ENCODE measurements around the gene TSPEAR. TPM values are rescaled to one million over a fixed set of nuclear protein-coding genes. Genes with fewer than 3 reads are reported as not detected.

The TSPEAR gene
- total RNA-seq, 2 experiments from 2014 or later = not detected

DNA sequence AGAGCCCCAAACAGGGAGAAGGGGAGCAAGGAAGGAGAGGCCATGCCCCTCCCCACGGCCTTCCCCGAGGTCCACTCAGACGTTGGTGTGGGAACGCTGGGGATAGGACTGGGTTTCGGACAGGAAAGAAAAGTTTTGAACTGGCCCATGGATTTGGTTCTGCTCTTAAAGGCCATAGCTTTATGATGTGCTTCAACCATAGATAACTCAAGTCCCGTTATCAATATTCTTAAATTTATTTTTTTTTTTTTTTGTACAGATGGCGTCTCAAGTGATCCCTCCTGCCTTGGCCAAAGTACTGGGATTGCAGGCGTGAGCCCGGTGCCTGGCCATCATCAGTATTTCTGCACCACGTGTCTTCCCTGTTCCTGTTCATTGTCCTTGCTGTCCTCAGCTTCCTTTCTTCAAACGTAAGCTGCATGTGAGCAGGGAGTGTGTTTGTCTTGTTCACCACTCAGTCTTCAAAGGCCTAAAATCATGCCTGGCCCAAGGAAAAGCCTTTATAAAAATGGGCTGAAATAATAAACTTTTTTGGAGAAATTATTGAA, 170.6 kb downstream of the TSPEAR start:
- POLR2A ChIA-PET = interaction anchor here (0.6 kb wide), 1 partner anchor 556 kb away, joined by 6 read pairs; no protein-coding TSS in a partner anchor
- CTCF ChIA-PET = no interaction called here

DNA sequence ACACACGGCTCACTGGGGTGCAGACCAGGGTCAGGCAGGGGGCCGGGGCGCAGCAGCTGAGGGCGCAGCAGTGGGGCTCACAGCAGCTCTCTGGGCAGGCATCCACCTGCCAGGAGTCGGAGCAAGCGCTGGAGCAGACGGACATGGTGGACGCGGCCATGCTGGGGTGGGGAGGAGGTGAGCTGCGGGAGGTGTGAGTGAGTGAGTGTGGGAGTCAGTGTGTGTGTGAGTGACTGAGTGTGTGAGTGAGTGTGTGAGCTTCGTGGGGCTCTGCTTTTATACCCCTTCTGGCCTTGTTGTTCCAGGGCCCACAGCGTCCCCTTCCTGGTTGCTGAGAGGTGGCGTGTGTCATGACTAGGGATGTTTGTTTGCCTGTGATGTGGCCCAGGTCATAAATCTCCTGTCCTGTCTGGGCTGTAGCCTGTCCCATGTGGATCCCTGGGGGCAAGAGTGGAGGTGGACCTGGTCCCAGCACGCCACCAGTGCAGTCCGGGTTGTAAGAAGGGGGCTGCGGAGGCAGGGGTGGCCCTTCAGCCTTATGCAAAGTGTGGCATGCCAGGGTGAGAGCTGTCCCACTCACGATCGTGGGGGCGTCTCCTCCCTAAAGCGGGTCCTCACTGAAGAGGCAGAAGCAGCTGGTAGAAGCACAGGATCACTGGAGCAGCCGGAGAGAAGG, 171.2 kb downstream of the TSPEAR start, which contains the start of gene KRTAP10-1:
Gene KRTAP10-1 (minus strand): TSS at position 205 of the 676 bp plus-strand sequence. CDS start 45 bp downstream, at position 160.
- ChIA-PET POLR2A (interaction anchor here (0.6 kb wide), 1 partner anchor 555 kb away, joined by 6 read pairs; no protein-coding TSS in a partner anchor), CTCF (no interaction called here)

DNA sequence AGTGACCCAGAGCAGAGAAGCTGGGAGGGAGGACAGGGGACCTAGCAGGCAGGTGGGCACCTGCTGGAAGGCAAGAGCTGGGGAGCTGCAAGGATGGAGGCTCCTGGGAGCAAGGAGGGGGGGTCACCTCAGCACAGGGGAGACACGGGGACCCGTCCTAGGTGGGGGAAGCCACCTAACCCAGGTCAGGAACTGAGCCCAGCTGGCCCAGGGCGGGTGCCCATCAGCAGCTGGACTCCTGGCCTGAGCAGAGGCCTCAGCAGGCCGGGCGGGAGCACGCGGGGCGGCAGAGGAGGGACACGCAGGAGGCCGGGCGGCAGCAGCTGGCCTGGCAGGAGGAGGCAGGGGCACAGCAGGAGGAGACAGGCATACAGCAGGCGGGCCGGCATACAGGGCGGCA, 172.3 kb downstream of the TSPEAR start:
- POLR2A ChIA-PET = no interaction called here
- CTCF ChIA-PET = no interaction called here

DNA sequence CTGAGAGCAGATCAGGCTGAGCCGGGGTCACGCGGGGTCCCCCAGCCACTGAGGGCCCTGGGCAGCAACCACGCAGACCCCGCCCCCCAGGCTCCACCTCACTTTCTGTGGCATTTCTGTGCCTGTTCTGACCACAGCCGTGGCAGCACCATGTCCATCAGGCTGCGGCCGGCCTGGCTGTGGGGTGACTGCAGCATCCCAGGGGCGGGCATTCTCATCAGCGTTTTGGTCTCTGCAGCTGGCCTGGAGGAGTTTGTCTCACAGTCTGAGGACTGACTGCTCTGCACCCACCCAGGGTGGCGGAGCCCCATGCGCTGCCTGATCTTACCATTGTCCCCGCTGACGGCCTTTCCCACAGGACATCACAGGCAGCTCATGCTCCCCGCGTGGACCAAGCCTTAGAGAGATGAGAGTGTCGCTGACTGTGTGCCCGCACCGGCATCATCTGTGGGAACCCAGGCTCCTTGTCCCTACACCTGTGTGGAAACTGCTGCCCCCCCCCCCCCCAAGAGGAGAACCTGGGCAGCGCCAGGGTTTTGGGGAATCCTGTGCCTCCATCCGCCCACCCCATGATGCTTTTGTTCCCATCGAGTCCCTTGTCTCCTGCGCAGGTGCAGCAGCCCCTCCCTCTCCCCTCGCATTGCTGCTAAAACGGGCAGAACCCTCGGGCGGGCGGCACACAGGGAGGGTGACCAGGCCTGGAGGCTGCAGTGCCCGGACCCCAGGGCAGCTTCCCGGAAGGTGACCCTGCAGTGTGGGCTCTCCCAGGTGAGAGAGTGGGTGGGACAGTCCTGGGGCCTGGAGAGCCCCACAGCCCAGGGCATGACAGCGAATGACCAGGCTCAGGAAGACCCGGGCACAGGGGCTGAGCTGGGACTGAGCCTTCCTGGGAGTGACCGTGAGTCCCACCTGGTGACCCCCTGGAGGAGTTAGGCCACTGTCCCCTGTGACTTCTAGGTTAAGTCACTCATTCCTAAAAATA, 173.2 kb downstream of the TSPEAR start:
- ChIA-PET POLR2A (no interaction called here), CTCF (no interaction called here)

DNA sequence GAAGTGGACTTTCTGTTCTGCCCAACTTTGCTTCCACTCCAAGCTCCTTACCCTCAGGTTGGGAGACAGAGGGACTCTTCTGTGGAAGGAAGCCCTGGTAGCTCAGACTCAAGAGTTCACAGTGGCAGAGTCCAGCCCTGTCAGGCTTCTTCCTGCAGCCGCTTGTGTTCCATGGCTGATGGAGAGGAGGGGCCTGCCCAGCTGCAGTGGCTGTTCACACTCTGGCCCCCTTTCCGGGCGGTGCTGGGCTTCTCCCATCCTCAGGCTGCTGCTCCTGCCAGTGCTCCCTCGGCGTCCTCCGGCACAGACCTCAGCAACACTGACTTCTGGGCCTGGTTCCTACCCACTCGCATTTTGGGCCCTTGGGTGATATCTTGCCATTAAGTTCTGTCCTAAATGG, 175.4 kb downstream of the TSPEAR start:
- POLR2A ChIA-PET = no interaction called here

DNA sequence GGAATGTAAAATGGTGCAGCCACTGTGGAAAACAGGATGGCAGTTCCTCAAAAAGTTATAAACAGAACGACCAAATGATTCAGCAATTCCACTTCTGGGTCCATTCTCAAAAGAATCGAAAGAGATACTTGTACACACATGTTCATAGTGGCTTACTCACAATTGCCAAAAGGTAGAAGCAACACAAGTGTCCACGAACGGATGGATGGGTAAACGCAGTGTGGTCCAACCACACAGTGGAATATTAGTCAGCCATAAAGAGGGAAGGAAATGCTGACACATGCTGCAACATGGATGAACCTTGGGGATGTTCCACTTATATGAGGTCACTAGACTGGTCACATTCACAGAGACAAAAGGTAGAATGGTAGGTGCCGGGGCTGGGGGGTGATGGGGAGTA, 176.7 kb downstream of the TSPEAR start:
- POLR2A ChIA-PET = no interaction called here

More for the DNA sequence above, 175.4 kb downstream of the TSPEAR start:
- CTCF ChIA-PET = no interaction called here

DNA sequence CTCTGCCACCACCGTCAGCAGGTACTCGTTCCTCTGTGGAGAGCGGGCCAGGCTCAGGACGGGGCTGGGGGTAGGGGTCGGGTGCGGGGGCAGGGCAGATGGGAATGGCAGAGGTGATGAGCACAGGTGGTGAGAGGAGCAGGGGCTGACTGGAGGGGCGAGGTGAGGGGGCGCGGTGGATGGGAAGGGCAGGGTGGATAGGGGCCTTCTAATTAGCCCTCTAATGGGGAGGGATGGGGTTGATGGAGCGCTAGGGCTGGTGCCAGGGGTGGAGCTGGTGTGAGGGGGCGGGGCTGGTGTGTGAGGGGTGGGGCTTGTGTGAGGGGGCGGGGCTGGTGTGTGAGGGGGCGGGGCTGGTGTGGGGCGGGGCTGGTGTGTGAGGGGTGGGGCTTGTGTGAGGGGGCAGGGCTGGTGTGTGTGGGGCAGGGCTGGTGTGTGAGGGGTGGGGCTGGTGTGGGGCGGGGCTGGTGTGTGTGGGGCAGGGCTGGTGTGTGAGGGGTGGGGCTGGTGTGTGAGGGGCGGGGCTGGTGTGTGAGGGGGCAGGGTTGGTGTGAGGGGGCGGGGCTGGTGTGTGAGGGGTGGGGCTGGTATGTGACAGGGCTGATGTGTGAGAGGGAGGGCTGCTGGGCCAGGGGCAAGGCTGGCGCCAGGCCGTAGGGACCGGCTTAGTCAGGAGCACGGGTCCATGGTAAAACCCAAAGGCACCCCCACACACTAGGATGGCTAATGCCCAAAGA, 177.3 kb downstream of the TSPEAR start:
- ChIA-PET POLR2A (no interaction called here), CTCF (no interaction called here)

More for the DNA sequence above, 176.7 kb downstream of the TSPEAR start:
- CTCF ChIA-PET = no interaction called here

DNA sequence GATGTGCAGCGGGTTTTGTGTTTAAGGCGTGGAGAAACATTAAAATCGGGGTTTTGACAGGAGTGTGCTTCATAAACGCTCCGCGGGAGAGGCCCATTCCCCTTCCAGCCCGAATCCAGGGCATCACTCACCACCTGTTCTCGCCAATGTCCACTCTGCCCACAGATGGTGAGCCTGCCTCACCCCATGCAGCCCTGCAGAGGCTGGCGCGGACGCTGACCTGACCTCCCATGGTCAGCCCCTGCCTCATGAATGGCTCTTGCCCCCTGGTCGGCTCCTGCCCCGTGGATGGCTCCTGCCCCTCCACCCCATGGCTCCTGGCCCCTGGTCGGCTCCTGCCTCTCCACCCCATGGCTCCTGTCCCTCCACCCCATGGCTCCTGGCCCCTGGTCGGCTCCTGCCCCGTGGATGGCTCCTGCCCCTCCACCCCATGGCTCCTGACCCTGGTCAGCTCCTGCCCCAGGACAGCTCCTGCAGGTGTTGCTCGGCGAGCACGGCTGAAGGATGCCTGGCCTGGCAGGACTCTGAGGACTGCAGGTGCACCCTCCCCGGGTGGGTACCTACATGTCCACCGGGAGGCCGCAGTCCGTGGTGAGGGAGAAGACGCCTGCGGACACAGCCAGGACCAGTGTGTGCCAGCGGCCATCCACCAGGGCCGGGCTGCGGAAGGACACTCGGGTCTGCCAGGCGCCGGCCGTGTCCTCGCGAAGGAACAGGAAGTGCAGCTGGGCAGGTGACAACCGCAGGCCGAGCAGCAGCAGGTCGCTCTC, 178.1 kb downstream of the TSPEAR start:
- ChIA-PET CTCF (no interaction called here), POLR2A (no interaction called here)

DNA sequence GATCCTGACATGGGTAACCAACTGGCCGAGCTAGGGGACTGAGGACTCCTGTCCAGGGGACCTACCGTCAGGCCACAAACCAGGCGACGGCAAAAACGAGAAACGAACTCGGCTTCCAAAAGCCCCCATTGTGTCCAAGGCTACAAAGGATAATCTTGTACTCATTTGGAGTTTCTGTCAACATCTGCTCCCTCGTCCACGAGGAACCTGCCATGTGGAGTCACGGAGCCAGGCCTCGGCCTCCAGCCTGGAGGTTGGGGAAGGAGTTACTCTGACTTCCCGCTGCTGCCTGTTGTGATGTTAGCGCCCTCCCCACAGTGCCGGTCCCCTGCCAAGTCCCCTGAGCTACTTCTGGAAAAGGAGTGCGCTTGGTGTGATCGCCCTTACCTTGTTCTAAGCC, 178.7 kb downstream of the TSPEAR start:
- POLR2A ChIA-PET = no interaction called here
- CTCF ChIA-PET = no interaction called here

DNA sequence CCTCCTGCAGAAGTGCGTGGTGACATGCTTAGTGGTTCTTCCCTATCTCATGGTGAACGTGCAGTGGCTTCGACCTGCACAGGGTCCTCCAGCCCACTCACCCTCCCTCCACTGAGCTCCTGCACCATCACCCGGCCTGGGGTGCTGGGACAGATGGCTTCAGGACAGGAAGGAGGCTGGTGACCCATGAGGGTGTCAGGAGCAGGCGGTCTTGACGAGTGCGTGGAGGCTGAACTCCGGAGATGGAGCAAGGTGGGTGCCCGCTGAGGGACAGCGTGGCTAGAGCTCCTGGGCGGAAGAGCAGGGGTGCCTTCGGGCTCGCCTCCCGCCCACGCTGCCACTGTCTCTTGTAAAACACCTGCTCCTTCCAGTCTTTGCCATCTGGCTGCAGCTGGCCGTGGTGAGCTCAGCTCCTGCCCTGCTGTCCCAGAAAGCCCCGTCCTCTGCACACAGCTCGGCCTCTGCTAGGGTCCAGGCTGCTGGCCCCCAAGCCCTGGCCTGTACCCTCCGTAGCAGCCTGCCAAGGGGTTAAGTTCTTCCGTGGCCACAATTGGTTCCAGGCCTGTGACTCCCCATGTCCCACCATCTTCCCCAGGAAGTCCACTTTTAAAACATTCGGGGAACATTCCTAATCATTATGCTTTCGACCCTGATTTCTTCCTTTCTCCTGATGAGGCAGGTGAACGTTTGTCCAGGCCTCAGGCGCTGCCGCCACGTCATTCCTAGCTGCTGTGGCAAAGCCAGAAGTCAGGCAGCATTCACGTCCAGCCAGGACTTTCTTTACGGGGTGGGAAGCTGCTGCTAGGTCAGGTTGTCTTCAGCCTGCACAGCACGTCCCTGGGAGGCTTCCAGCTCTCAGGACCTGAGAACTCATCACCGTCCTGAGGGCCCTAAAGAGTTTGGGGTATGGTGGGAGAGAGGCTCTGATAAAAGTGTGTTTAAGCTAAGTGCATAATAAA, 179.5 kb downstream of the TSPEAR start:
- ChIA-PET POLR2A (no interaction called here), CTCF (no interaction called here)

DNA sequence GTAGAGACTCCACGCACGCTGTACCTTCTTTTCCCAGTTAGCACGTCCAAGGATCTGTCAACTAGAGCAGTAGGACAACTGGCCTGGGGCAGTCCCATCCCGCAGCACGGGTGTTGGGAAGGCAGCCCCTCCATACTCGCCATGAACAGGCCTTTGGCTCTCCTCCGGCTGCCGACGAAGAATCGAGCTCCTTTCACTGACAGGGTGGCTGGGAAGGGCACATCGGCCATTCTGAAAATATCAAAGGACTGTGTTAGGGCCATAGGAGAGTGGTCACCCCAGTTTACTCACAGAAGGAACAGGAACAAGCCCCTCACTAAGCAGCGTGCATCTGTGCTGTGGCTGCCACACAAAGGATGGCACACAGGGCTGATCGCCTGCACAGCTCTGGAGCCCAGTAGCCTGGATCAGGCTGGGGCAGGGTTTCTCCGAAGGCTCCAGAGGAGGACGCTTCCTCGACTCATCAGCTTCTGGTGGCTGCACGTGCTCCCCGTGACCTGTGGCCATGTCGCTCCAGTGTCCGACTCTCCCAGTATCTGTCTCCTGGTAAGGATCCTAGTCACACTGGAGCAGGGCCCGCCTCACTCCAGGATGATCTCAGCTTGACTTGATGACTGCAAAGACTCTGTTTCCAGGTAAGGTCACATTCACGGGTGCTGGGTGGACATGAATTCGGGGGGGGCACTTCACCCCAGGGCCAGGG, 180.3 kb downstream of the TSPEAR start:
- POLR2A ChIA-PET = no interaction called here
- CTCF ChIA-PET = no interaction called here

DNA sequence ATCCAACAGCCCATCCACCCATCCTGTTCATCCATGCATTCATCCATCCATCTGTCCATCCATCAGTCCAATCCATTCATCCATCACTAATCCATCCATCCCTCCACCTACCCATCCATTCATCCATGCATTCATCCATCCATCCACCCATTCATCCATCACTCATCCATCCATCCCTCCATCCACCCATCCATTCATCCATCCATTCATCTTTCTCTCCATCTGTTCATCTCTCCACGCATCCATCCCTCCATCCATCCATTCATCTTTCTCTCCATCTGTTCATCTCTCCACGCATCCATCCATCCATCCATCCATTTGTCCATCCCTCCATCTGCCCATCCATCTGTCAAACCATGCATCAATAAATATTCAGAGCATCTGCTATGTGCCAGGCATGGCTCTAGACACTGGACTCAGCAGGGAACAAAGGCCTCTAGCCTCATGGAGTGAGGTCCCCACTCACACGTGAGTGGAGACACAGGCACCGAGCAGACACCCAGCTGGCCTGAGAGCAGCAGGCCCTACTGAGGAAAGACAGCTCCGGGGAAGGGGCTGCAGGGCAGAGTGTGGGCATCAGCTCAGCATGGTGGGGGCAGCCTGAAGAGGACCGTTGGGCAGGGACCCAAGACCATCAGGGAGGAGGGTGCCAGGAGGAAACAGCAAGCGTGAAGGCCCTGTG, 181.0 kb downstream of the TSPEAR start:
- ChIA-PET POLR2A (no interaction called here), CTCF (no interaction called here)

DNA sequence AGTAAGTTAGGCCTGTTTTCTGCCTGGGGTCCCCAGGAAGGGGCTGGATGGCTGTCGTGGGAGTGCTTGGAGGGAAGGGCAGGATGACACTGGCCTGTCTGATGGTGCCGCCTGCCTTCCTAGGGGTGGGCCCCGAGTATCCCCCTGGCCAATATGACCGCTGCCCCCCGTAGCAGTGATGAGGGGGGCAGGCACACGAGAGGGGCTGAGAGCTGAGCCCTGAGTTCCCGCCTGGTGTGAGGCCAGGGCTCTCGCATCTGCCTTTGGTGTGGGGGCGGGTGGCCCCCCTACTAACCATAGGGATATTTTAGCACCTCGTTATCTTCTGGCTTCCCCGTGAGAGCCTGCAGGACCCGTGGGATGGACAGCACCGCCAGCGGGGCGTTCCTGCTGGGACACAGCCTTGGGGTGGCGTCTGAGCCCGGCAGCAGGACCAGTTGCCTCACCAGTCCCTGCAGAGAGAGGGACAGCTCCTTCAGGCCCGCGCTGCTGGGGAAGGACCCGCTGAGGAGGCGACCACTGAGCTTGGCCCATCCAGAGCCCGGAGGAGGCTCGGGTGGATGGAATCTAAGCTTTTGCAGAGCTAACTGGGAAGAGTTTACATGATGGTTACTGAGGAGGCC, 181.8 kb downstream of the TSPEAR start:
- POLR2A ChIA-PET = no interaction called here
- CTCF ChIA-PET = no interaction called here

DNA sequence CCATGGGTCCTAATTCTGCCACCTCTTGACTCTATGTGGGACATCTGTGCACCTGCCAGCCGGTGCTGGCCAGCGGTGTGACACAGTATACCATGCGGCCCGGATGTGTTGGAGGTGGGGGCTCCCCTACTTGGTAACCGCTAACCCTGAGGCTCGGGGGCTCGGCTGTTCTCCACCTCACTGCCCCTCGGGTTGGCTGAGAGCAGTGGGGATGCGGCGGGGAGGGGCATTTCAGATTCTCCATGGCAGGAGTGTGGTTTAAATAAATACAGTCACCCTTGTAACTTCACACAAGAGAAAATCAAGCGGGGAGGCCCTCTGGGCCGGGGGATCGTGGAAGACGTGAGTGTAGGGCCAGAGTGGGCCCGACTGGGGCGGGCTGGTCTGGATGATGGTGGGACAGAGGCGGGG, 182.4 kb downstream of the TSPEAR start:
- POLR2A ChIA-PET = no interaction called here
- CTCF ChIA-PET = no interaction called here

DNA sequence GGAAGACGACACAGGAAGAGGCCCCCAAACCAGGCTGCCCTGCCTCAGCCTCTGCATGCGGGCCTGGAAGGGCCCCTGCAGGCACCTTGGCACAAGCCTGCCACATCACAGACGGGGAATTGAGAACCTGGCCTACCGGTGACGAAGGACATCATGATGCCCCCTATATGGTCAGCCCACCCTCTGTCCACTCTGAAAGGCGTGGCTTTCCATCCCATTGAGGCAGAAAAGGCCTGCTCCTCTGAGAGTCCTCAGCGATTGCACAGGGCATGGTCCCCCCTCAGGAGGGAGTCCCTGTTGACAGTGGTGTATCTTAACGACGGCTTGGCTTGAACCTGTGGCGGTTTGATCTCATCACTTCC, 182.8 kb downstream of the TSPEAR start:
- POLR2A ChIA-PET = no interaction called here

DNA sequence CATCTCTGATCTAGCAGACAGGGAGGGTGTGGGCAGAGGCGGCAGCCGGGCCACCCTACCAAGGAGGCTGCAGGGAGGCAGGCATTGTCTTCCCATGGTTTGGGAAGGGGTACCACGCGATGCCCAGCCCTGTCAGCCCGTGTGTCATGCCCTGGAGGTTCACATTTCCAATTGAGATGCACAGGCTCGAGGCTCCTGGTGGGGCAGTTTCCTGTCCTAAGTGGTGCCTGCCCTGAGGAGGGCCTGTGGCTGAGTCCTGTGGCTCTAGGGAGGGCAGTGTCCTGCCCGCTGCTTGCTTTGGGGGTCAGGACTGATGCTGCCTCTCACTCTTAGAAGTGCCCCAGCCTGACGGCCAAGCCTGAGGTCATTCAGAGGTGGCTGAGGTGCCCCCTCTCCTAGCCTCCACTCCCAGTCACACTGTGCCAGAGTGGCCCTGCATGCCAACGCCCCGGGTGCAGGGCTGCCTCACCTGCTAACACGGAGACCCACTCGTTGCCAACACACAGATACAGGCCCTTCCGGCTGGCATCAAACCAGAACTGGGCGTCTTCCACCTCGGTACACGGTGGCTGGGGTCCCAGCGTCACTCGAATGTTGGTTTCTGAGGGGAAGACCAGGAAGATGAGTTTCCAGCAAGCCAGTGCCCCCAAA, 183.3 kb downstream of the TSPEAR start:
- CTCF ChIA-PET = no interaction called here
- POLR2A ChIA-PET = no interaction called here

More for the DNA sequence above, 182.8 kb downstream of the TSPEAR start:
- CTCF ChIA-PET = no interaction called here

Measured in activated CD8-positive, alpha-beta memory T cell treated with anti-CD3 and anti-CD28 coated beads for 36 hours (primary cell).